HepG2 (cell line): ENCODE measurements around the gene NPIPA3.

Source experiments
- YEATS2 ChIP-seq: sonication (generic); formaldehyde crosslinking; IDR thresholded peaks from 2 replicates; pipeline ENCODE4 v1.4.0; 2020; ENCODE audit warnings: missing genetic modification reagents, borderline replicate concordance
- ZNF724P ChIP-seq: sonication (generic); formaldehyde crosslinking; IDR thresholded peaks from 2 replicates; pipeline ENCODE4 v1.8.0; 2022; ENCODE audit warnings: missing genetic modification reagents, borderline replicate concordance
- TF ChIP-seq, protein P1 (sequence below): sonication (generic); formaldehyde crosslinking; IDR thresholded peaks from 2 replicates; pipeline ENCODE4 v1.8.1; 2023; ENCODE audit warnings: mild to moderate bottlenecking, missing genetic modification reagents, borderline replicate concordance

DNA sequence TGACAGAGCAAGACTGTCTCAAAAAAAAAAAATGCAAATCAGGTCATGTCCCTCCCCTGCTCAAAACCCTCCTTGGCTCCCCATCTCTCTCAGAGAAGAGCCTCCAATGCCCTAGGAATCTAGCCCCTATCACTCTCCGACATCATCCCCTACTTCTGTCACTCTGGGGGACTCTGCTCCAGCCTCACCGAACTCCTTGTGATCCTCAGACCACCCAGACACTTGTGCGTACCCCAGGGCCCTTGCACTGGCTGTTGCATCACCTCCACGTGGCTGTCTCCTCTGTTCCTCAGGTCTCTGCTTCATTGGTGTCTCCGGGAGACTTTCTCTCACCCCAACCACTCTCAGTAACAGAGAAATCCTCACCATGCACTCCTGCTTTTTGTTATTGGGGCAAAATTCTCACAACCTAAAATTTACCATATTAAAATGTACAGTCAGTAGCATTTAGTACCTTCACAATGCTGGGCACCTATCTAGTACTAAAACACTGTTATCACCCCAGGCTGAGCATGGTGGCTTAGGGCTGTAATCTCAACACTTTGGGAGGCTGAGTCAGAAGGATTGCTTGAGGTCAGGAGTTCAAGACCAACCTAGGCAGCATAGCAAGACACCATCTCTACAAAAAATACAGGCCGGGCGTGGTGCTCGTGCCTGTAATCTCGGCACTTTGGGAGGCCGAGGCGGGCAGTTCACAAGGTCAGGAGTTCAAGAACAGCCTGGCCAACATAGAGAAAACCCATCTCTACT, 24.3 kb upstream of the NPIPA3 start:
- TF ChIP-seq ZNF724P (CRISPR knock-in tag), result no peak
- no peak for TF ChIP-seq YEATS2
- TF ChIP-seq, protein P1, sequence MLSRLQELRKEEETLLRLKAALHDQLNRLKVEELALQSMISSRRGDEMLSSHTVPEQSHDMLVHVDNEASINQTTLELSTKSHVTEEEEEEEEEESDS, result no peak
